Breast epithelium (tissue), 3 donors: Measurements from ENCODE around the gene CIAO3.

ENCODE experiments used
- CTCF ChIP-seq, 3 donors: fragments of 450-650 bp; IDR thresholded peaks; one replicate each; pipeline ENCODE4 v1.5.1; 2016 to 2017; ENCODE audit warnings: antibody characterized with exemption in 3 of 3, mild to moderate bottlenecking in 3 of 3, moderate library complexity in 3 of 3
- POLR2A ChIP-seq: fragments of 450-650 bp; IDR thresholded peaks from one replicate; pipeline ENCODE4 v1.6.1; 2016; ENCODE audit warnings: antibody characterized with exemption, mild to moderate bottlenecking, moderate library complexity
- POLR2AphosphoS5 ChIP-seq, 3 donors: sonication (generic); formaldehyde crosslinking; IDR thresholded peaks; one replicate each; pipeline ENCODE4 v1.6.1; 2017; ENCODE audit warnings: antibody characterized with exemption in 3 of 3

GRCh38 chr16:708959-709358 lies 31.8 kb downstream of the CIAO3 start:
- TF ChIP-seq POLR2A: no peak
- no peak for TF ChIP-seq CTCF (IDR thresholded peaks at IDR 0.05)
- no peak for TF ChIP-seq POLR2AphosphoS5 (IDR thresholded peaks at IDR 0.05)
